ENCODE data around the gene GPRIN3.

The GPRIN3 gene

GRCh38 chr4:89248879-89249281, 58.7 kb downstream of the GPRIN3 start:
- no peak overlapping the region for H3K9ac ChIP-seq (ENCODE audit: insufficient read length)
- no peak for DNase-seq (ENCODE audit: low read depth, low spot score)
- TF ChIP-seq POLR2AphosphoS5 (IDR thresholded peaks at IDR 0.05; ENCODE audit: borderline replicate concordance, low read depth, low read length): no peak
- no peak for TF ChIP-seq FOXP2 (optimal IDR thresholded peaks at IDR 0.05; ENCODE audit: control extremely low read depth, extremely low read length, insufficient read depth)

GRCh38 chr4:89247951-89248350, 59.6 kb downstream of the GPRIN3 start:
- TF ChIP-seq POLR2AphosphoS5 (IDR thresholded peaks at IDR 0.05; ENCODE audit: borderline replicate concordance, low read depth, low read length) (no peak), FOXP2 (optimal IDR thresholded peaks at IDR 0.05; ENCODE audit: control extremely low read depth, extremely low read length, insufficient read depth) (no peak), EZH2 (IDR thresholded peaks at IDR 0.05) (no peak)
- H3K9me3 ChIP-seq (ENCODE audit: low read depth, low read length): no peaks in the 10 kb centered on the region
- no peaks in the 10 kb centered on the region for H3K36me3 ChIP-seq (ENCODE audit: insufficient read depth, low read length)
- no peak overlapping the region for H3K27ac ChIP-seq
- no peak overlapping the region for H3K4me3 ChIP-seq
- no peak for DNase-seq (ENCODE audit: low read depth, low spot score)
- H3K9ac ChIP-seq (ENCODE audit: insufficient read length): no peak overlapping the region

More at GRCh38 chr4:89248879-89249281, 58.7 kb downstream of the GPRIN3 start:
- H3K9me3 ChIP-seq (ENCODE audit: low read depth, low read length): no peaks in the 10 kb centered on the region
- H3K4me3 ChIP-seq: no peak overlapping the region
- H3K27ac ChIP-seq: no peak overlapping the region
- no peaks in the 10 kb centered on the region for H3K36me3 ChIP-seq (ENCODE audit: insufficient read depth, low read length)

DNA sequence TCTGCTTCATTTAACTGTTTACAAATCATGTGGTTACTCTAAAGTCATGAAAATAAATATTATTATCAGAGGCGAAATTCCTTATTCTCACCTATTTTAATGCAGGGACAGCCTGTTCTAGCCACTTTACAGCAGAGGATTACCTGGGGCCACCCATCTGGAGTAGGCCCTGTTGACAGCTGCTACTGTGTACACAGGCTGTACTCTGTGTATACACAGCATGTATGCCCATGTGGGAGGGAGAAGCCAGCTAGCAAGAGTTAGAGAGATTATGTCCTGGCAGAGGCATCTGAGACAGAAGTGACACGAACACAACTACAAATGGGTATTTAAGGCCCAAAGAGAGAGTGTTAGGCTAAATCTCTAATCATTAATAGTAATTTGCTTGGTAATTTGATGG, 62.1 kb downstream of the GPRIN3 start:
- TF ChIP-seq FOXP2 (optimal IDR thresholded peaks at IDR 0.05; ENCODE audit: control extremely low read depth, extremely low read length, insufficient read depth): no peak
- TF ChIP-seq EZH2 (IDR thresholded peaks at IDR 0.05): no peak
- TF ChIP-seq POLR2AphosphoS5 (IDR thresholded peaks at IDR 0.05; ENCODE audit: borderline replicate concordance, low read depth, low read length): no peak
- Histone ChIP-seq H3K36me3 (ENCODE audit: insufficient read depth, low read length) (no peaks in the 10 kb centered on the region), H3K4me3 (no peak overlapping the region), H3K9me3 (ENCODE audit: low read depth, low read length) (no peaks in the 10 kb centered on the region), H3K27ac (no peak overlapping the region), H3K9ac (ENCODE audit: insufficient read length) (no peak overlapping the region)
- DNase-seq (ENCODE audit: low read depth, low spot score): no peak

DNA sequence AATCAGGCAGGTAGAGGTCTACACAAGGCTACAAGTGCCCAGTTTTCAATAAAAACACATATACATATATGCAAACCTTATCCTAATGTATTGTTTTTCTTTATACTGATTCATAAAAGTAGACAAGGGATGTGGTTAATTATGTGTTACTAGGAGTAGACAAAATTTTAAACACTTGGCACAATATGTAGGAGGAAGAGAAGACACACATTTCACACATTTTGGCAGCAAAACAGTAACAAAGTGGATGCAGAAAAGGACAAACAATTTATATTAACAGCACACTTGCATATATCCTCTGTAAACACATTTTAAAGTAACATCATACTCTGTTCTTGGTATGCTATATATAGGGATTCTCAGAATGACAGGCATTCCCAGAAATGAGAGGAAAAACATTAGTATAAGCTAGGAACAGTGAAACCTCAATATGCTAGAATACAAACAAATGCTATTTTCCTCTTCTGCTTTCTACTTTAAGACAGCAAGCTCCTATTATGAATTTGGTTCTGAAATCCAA, 63.8 kb downstream of the GPRIN3 start:
- H3K36me3 ChIP-seq (ENCODE audit: insufficient read depth, low read length): no peaks in the 10 kb centered on the region
- no peak overlapping the region for H3K4me3 ChIP-seq
- DNase-seq (ENCODE audit: low read depth, low spot score): no peak
- TF ChIP-seq POLR2AphosphoS5 (IDR thresholded peaks at IDR 0.05; ENCODE audit: borderline replicate concordance, low read depth, low read length) (no peak), FOXP2 (optimal IDR thresholded peaks at IDR 0.05; ENCODE audit: control extremely low read depth, extremely low read length, insufficient read depth) (no peak), EZH2 (IDR thresholded peaks at IDR 0.05) (no peak)
- H3K27ac ChIP-seq: no peak overlapping the region
- no peaks in the 10 kb centered on the region for H3K9me3 ChIP-seq (ENCODE audit: low read depth, low read length)
- no peak overlapping the region for H3K9ac ChIP-seq (ENCODE audit: insufficient read length)

DNA sequence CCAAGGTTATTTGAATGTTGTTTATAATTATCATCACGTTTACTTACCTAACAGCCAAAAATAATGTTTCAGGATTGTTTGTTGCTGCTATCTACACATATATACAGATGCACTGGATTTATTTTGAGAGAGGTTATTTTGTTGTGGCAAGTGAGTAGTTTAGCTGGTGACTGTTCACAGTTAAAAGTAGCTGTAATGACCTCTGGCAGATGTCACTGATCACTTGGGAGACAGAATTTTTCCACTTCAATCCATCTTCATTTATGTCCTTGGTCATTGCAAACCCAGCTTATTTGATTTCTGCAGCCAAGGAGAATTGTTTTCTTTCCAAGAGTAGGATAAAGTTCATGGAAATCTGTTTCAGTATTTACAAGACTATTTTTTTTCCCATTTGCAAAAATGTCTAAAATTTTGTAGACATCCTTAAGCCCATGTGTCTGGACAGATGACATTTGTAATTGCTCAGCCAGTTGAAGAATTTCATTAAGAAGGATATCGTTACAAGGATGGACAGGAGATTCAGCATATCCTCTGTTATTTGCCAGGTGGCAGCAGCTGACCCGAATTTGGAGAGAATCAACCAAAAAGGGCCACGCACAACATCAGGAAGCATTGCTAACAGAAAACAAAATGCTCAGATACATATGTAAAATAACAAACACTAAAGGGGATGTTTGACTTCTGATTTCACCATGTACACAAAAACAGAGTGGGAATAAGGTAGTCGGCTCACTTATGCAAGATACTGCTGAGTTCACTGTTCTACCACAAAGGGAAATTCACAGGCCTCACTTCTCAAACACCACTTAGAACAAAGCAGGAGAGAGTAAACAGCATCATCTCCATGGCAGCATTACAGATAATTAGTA, 64.5 kb downstream of the GPRIN3 start:
- no peaks in the 10 kb centered on the region for H3K9me3 ChIP-seq (ENCODE audit: low read depth, low read length)
- no peaks in the 10 kb centered on the region for H3K36me3 ChIP-seq (ENCODE audit: insufficient read depth, low read length)
- no peak for DNase-seq (ENCODE audit: low read depth, low spot score)
- TF ChIP-seq EZH2 (IDR thresholded peaks at IDR 0.05) (no peak), FOXP2 (optimal IDR thresholded peaks at IDR 0.05; ENCODE audit: control extremely low read depth, extremely low read length, insufficient read depth) (no peak), POLR2AphosphoS5 (IDR thresholded peaks at IDR 0.05; ENCODE audit: borderline replicate concordance, low read depth, low read length) (no peak)
- H3K27ac ChIP-seq: no peak overlapping the region
- H3K4me3 ChIP-seq: no peak overlapping the region
- H3K9ac ChIP-seq (ENCODE audit: insufficient read length): no peak overlapping the region

DNA sequence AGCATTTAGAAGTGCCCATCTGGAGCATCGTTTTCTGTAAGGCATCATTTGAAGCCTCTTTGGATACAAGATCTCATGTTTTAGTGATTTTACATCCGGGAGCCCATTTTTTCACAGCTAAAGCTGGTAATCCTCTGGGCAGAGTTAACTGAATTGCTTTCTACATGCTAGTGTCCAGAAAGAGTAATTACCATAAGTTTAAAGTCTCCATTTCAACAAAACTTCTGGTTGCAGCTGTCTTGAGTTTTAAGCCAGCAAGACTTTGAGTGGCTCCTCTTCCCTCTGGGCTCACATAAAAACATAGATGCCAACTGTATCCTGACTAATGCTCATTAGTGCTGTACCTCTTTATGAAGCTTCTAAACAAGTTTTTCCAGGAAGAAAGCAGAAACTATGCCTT, 65.4 kb downstream of the GPRIN3 start:
- Histone ChIP-seq H3K4me3 (no peak overlapping the region), H3K27ac (no peak overlapping the region), H3K36me3 (ENCODE audit: insufficient read depth, low read length) (no peaks in the 10 kb centered on the region), H3K9me3 (ENCODE audit: low read depth, low read length) (no peaks in the 10 kb centered on the region), H3K9ac (ENCODE audit: insufficient read length) (no peak overlapping the region)
- no peak for TF ChIP-seq EZH2 (IDR thresholded peaks at IDR 0.05)
- no peak for DNase-seq (ENCODE audit: low read depth, low spot score)

DNA sequence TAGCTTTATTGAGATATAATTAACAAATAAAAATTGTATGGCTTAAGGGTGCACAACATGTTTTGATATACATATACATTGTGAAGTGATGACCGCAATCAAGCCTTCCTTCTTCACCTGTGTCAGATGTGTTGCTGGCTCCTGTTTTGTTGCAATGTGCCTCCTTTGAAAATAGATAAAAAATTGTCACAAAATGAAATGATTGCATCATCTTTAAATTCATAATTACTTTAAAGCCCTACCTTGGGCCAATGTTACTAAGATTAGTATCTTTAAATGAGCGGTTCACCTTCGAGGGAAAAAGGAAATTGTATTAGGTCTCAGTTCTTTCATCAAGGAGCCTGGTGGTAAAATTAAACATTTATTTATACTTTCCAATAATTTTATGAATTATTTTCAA, 77.3 kb downstream of the GPRIN3 start:
- Histone ChIP-seq H3K9me3 (ENCODE audit: low read depth, low read length) (no peaks in the 10 kb centered on the region), H3K36me3 (ENCODE audit: insufficient read depth, low read length) (no peaks in the 10 kb centered on the region), H3K4me3 (no peak overlapping the region), H3K27ac (no peak overlapping the region), H3K9ac (ENCODE audit: insufficient read length) (no peak overlapping the region)
- DNase-seq (ENCODE audit: low read depth, low spot score): no peak
- TF ChIP-seq FOXP2 (optimal IDR thresholded peaks at IDR 0.05; ENCODE audit: control extremely low read depth, extremely low read length, insufficient read depth): no peak
- TF ChIP-seq POLR2AphosphoS5 (IDR thresholded peaks at IDR 0.05; ENCODE audit: borderline replicate concordance, low read depth, low read length): no peak
- TF ChIP-seq EZH2 (IDR thresholded peaks at IDR 0.05): no peak

DNA sequence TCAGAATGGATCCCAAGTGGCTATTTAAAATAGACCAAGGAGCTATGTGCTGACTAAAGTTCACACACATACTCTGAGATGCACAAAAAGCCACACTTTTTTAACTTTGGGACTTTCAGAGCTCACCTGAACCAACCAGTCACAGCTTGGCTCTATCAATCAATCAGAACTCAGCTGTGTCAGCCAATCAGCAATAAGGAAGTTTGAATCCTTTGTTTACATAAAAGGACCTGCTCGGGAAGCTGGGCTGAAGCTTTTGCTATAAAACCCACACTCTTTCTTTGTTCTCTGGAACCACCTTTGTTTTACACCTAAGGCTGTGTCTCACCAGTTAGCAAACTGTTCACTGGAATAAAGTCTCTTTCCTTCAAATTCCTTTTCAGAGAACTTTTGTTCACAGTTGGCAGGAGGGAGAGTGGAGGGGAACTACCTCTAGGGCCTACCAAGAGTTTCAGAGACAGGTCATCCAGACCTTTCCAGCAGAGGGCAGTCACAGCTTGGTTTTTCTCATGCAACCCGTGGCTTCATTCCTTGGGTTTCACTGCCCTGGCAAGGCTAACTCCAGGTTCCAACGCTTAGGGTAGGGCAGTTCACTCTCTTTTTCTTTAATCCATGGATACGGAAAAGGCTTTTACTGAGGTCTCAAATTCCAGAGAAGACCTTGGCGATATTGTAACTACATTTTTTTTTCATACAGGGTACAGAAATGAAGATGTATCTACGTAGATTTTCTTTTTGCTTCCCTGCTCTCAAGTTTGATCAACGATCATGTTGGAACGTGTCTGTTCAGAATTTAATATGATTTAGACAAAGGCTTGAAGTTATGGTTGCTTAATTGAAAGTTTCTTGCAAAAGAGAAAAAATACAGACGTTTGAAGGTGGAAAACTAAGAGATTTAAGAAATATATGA, 80.7 kb downstream of the GPRIN3 start:
- Histone ChIP-seq H3K36me3 (ENCODE audit: insufficient read depth, low read length) (no peaks in the 10 kb centered on the region), H3K27ac (no peak overlapping the region), H3K9ac (ENCODE audit: insufficient read length) (no peak overlapping the region), H3K9me3 (ENCODE audit: low read depth, low read length) (no peaks in the 10 kb centered on the region), H3K4me3 (no peak overlapping the region)
- TF ChIP-seq EZH2 (IDR thresholded peaks at IDR 0.05) (no peak), POLR2AphosphoS5 (IDR thresholded peaks at IDR 0.05; ENCODE audit: borderline replicate concordance, low read depth, low read length) (no peak), FOXP2 (optimal IDR thresholded peaks at IDR 0.05; ENCODE audit: control extremely low read depth, extremely low read length, insufficient read depth) (no peak)
- peak; percentile 32 for DNase-seq (ENCODE audit: low read depth, low spot score)

All from SK-N-MC (cell line).